ENCODE data around the gene KCP. TPM values are rescaled to one million over a fixed set of nuclear protein-coding genes. Genes with fewer than 3 reads are reported as not detected.
A peak's percentile ranks its signal among the peaks of the same experiment; 100 is the strongest.

KCP gene
- total RNA-seq, 1 experiment from 2014 or later = 2.7 TPM

DNA sequence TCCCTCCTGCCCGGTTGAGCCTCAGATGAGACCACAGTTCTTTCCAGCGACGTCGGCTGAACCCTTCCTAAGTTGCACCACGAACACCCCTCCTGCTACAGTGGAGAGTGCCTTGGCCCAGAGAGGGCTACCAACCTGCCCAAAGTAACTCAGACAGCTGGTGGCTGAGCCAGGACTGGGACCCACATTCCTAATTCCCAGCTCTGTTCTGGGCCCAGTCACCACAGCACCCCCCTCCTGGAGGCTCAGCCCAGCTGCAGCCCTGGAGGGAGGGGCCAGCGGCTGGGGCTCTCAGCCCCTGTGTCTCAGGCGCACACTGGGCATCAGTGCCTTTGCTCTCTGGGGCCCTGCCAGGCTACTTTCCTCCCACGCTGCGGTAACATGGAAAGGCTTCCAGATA, 37.3 kb downstream of the KCP start:
- no peak for DNase-seq (ENCODE audit: low spot score)
- H3K27me3 Mint-ChIP-seq (ENCODE audit: low read depth) = peaks cover 33% of the 10 kb centered on the region
- no peaks in the 10 kb centered on the region for H3K9me3 Mint-ChIP-seq
- ATAC-seq = no peak
- peaks cover 10% of the 10 kb centered on the region for H3K4me1 Mint-ChIP-seq
- ChIA-PET CTCF (interaction anchor here (0.8 to 2.4 kb wide), 7 partner anchors 9 to 79 kb away, joined by 3 to 10 read pairs (median 5); partner anchors contain the start of gene ATP6V1F), POLR2A (no interaction called here)
- no peak for TF ChIP-seq CBFB (CRISPR knock-in tag; IDR thresholded peaks at IDR 0.05; ENCODE audit: low read depth)
- TF ChIP-seq FOXK1 (CRISPR knock-in tag; IDR thresholded peaks at IDR 0.05) = no peak
- TF ChIP-seq, protein P1, sequence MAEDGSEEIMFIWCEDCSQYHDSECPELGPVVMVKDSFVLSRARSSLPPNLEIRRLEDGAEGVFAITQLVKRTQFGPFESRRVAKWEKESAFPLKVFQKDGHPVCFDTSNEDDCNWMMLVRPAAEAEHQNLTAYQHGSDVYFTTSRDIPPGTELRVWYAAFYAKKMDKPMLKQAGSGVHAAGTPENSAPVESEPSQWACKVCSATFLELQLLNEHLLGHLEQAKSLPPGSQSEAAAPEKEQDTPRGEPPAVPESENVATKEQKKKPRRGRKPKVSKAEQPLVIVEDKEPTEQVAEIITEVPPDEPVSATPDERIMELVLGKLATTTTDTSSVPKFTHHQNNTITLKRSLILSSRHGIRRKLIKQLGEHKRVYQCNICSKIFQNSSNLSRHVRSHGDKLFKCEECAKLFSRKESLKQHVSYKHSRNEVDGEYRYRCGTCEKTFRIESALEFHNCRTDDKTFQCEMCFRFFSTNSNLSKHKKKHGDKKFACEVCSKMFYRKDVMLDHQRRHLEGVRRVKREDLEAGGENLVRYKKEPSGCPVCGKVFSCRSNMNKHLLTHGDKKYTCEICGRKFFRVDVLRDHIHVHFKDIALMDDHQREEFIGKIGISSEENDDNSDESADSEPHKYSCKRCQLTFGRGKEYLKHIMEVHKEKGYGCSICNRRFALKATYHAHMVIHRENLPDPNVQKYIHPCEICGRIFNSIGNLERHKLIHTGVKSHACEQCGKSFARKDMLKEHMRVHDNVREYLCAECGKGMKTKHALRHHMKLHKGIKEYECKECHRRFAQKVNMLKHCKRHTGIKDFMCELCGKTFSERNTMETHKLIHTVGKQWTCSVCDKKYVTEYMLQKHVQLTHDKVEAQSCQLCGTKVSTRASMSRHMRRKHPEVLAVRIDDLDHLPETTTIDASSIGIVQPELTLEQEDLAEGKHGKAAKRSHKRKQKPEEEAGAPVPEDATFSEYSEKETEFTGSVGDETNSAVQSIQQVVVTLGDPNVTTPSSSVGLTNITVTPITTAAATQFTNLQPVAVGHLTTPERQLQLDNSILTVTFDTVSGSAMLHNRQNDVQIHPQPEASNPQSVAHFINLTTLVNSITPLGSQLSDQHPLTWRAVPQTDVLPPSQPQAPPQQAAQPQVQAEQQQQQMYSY (CRISPR knock-in tag; IDR thresholded peaks at IDR 0.05) = no peak
- TF ChIP-seq, protein P2, sequence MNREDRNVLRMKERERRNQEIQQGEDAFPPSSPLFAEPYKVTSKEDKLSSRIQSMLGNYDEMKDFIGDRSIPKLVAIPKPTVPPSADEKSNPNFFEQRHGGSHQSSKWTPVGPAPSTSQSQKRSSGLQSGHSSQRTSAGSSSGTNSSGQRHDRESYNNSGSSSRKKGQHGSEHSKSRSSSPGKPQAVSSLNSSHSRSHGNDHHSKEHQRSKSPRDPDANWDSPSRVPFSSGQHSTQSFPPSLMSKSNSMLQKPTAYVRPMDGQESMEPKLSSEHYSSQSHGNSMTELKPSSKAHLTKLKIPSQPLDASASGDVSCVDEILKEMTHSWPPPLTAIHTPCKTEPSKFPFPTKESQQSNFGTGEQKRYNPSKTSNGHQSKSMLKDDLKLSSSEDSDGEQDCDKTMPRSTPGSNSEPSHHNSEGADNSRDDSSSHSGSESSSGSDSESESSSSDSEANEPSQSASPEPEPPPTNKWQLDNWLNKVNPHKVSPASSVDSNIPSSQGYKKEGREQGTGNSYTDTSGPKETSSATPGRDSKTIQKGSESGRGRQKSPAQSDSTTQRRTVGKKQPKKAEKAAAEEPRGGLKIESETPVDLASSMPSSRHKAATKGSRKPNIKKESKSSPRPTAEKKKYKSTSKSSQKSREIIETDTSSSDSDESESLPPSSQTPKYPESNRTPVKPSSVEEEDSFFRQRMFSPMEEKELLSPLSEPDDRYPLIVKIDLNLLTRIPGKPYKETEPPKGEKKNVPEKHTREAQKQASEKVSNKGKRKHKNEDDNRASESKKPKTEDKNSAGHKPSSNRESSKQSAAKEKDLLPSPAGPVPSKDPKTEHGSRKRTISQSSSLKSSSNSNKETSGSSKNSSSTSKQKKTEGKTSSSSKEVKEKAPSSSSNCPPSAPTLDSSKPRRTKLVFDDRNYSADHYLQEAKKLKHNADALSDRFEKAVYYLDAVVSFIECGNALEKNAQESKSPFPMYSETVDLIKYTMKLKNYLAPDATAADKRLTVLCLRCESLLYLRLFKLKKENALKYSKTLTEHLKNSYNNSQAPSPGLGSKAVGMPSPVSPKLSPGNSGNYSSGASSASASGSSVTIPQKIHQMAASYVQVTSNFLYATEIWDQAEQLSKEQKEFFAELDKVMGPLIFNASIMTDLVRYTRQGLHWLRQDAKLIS (CRISPR knock-in tag; IDR thresholded peaks at IDR 0.05; ENCODE audit: borderline replicate concordance) = no peak
- TF ChIP-seq, protein P3, sequence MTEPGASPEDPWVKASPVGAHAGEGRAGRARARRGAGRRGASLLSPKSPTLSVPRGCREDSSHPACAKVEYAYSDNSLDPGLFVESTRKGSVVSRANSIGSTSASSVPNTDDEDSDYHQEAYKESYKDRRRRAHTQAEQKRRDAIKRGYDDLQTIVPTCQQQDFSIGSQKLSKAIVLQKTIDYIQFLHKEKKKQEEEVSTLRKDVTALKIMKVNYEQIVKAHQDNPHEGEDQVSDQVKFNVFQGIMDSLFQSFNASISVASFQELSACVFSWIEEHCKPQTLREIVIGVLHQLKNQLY (CRISPR knock-in tag; IDR thresholded peaks at IDR 0.05) = no peak
- TF ChIP-seq, protein P4, sequence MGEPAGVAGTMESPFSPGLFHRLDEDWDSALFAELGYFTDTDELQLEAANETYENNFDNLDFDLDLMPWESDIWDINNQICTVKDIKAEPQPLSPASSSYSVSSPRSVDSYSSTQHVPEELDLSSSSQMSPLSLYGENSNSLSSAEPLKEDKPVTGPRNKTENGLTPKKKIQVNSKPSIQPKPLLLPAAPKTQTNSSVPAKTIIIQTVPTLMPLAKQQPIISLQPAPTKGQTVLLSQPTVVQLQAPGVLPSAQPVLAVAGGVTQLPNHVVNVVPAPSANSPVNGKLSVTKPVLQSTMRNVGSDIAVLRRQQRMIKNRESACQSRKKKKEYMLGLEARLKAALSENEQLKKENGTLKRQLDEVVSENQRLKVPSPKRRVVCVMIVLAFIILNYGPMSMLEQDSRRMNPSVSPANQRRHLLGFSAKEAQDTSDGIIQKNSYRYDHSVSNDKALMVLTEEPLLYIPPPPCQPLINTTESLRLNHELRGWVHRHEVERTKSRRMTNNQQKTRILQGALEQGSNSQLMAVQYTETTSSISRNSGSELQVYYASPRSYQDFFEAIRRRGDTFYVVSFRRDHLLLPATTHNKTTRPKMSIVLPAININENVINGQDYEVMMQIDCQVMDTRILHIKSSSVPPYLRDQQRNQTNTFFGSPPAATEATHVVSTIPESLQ (CRISPR knock-in tag; IDR thresholded peaks at IDR 0.05) = no peak
- TF ChIP-seq, protein P5, sequence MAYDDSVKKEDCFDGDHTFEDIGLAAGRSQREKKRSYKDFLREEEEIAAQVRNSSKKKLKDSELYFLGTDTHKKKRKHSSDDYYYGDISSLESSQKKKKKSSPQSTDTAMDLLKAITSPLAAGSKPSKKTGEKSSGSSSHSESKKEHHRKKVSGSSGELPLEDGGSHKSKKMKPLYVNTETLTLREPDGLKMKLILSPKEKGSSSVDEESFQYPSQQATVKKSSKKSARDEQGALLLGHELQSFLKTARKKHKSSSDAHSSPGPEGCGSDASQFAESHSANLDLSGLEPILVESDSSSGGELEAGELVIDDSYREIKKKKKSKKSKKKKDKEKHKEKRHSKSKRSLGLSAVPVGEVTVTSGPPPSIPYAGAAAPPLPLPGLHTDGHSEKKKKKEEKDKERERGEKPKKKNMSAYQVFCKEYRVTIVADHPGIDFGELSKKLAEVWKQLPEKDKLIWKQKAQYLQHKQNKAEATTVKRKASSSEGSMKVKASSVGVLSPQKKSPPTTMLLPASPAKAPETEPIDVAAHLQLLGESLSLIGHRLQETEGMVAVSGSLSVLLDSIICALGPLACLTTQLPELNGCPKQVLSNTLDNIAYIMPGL (CRISPR knock-in tag; IDR thresholded peaks at IDR 0.05) = no peak
- no peak for TF ChIP-seq ZNF121 (CRISPR knock-in tag; IDR thresholded peaks at IDR 0.05)
- no peak for TF ChIP-seq ZNF263 (CRISPR knock-in tag; IDR thresholded peaks at IDR 0.05; ENCODE audit: low read depth)
- TF ChIP-seq JAZF1 (CRISPR knock-in tag; IDR thresholded peaks at IDR 0.05) = no peak
- H3K4me3 Mint-ChIP-seq = no peak overlapping the region
- no peak overlapping the region for H3K27ac Mint-ChIP-seq
- H3K36me3 Mint-ChIP-seq = no peaks in the 10 kb centered on the region

DNA sequence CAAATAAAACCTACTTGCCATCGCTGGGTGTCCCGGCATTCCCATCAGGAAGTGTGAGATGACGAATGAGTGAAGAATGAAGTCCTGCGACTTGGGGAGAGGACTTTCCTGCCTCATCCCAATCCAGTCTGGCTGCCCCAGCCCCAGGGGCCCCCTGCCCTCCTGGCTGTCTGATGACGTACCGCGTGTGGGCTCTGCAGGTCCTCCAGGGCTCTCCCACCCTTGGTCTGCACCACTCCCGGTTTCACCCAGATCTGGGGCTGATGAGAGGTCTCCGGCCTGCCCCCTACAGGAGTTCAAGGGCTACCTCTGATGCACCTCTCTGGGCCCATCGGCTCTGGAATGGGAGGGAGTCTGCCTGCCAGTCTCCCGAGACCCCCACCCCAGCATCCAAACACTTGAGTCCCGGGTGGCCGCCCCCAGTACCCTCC, 38.1 kb downstream of the KCP start:
- peak; percentile 72 for DNase-seq (ENCODE audit: low spot score)
- ChIA-PET CTCF (interaction anchor here (0.8 to 2.4 kb wide), 3 partner anchors 10 to 40 kb away, joined by 3 to 8 read pairs (median 4); partner anchors contain the start of gene ATP6V1F), POLR2A (no interaction called here)
- ATAC-seq = peak; percentile 67
- TF ChIP-seq, protein P6, sequence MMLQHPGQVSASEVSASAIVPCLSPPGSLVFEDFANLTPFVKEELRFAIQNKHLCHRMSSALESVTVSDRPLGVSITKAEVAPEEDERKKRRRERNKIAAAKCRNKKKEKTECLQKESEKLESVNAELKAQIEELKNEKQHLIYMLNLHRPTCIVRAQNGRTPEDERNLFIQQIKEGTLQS (CRISPR knock-in tag; conservative IDR thresholded peaks at IDR 0.05) = no peak
- TF ChIP-seq, protein P7, sequence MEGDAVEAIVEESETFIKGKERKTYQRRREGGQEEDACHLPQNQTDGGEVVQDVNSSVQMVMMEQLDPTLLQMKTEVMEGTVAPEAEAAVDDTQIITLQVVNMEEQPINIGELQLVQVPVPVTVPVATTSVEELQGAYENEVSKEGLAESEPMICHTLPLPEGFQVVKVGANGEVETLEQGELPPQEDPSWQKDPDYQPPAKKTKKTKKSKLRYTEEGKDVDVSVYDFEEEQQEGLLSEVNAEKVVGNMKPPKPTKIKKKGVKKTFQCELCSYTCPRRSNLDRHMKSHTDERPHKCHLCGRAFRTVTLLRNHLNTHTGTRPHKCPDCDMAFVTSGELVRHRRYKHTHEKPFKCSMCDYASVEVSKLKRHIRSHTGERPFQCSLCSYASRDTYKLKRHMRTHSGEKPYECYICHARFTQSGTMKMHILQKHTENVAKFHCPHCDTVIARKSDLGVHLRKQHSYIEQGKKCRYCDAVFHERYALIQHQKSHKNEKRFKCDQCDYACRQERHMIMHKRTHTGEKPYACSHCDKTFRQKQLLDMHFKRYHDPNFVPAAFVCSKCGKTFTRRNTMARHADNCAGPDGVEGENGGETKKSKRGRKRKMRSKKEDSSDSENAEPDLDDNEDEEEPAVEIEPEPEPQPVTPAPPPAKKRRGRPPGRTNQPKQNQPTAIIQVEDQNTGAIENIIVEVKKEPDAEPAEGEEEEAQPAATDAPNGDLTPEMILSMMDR (IDR thresholded peaks at IDR 0.05) = peak; percentile 29; the same call in 1 of the 2 replicates
- peaks cover 41% of the 10 kb centered on the region for H3K27me3 Mint-ChIP-seq (ENCODE audit: low read depth)
- H3K36me3 Mint-ChIP-seq = no peaks in the 10 kb centered on the region
- no peak overlapping the region for H3K27ac Mint-ChIP-seq
- H3K4me1 Mint-ChIP-seq = peaks cover 17% of the 10 kb centered on the region
- no peak overlapping the region for H3K4me3 Mint-ChIP-seq
- H3K9me3 Mint-ChIP-seq = no peaks in the 10 kb centered on the region
